Liver (tissue), 3 donors: ENCODE measurements around the gene WNT4.

Experiments
- HNF4G ChIP-seq: IDR thresholded peaks from 2 replicates; pipeline ENCODE4 v1.6.1; 2016; ENCODE audit warnings: antibody characterized with exemption
- RAD21 ChIP-seq, 2 donors: IDR thresholded peaks; 2 replicates each; pipeline ENCODE4 v1.6.1; 2016; ENCODE audit warnings: antibody characterized with exemption in 2 of 2, mild to moderate bottlenecking in 2 of 2
- RXRA ChIP-seq, 2 donors: IDR thresholded peaks; 2 replicates each; pipeline ENCODE4 v1.6.1; 2017 to 2018; ENCODE audit warnings: antibody characterized with exemption in 2 of 2, mild to moderate bottlenecking in 1 of 2
- SP1 ChIP-seq: IDR thresholded peaks from 2 replicates; pipeline ENCODE4 v1.6.1; 2018; ENCODE audit warnings: antibody characterized with exemption, mild to moderate bottlenecking
- YY1 ChIP-seq: IDR thresholded peaks from 2 replicates; pipeline ENCODE4 v1.6.1; 2016; ENCODE audit warnings: antibody characterized with exemption, mild to moderate bottlenecking
- TF ChIP-seq, protein P1 (sequence below): fragments of 150-350 bp; IDR thresholded peaks from 2 replicates; pipeline ENCODE4 v1.5.1; 2017; ENCODE audit warnings: improper control_type of control experiment, low read depth, low read length; ENCODE audit not compliant: missing input control
- TF ChIP-seq, protein P2 (sequence below): IDR thresholded peaks from 2 replicates; pipeline ENCODE4 v1.6.1; 2016; ENCODE audit warnings: antibody characterized with exemption
- donor health status: healthy.
- donor health status: healthy.

DNA sequence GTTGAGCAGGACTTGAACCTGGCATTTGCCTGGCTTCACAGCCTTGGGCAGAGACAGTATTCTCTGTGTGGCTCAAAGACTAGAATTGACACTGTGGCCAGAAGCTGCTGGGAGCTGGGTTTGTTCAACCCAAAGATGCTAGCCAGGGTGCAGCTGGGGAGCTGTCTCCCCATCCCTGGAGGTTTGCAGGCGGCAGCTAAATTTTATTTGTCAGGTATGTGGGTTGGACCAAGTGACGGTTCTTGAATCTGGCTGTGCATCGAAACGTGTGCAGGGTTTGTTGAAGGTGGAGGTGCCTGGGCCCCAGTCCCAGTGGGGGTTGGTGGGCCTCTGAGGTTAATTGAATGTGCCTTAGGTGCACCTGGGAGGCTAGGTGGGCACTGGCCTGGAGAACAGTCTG lies 11.8 kb downstream of the WNT4 start:
- TF ChIP-seq RXRA (IDR thresholded peaks at IDR 0.05) (no peak), SP1 (no peak), RAD21 (IDR thresholded peaks at IDR 0.05) (no peak), YY1 (no peak), HNF4G (no peak)
- TF ChIP-seq, protein P1, sequence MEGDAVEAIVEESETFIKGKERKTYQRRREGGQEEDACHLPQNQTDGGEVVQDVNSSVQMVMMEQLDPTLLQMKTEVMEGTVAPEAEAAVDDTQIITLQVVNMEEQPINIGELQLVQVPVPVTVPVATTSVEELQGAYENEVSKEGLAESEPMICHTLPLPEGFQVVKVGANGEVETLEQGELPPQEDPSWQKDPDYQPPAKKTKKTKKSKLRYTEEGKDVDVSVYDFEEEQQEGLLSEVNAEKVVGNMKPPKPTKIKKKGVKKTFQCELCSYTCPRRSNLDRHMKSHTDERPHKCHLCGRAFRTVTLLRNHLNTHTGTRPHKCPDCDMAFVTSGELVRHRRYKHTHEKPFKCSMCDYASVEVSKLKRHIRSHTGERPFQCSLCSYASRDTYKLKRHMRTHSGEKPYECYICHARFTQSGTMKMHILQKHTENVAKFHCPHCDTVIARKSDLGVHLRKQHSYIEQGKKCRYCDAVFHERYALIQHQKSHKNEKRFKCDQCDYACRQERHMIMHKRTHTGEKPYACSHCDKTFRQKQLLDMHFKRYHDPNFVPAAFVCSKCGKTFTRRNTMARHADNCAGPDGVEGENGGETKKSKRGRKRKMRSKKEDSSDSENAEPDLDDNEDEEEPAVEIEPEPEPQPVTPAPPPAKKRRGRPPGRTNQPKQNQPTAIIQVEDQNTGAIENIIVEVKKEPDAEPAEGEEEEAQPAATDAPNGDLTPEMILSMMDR = no peak
- TF ChIP-seq, protein P2, sequence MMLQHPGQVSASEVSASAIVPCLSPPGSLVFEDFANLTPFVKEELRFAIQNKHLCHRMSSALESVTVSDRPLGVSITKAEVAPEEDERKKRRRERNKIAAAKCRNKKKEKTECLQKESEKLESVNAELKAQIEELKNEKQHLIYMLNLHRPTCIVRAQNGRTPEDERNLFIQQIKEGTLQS = no peak
